HCT116 (cell line): ENCODE results near the gene CELA2A. TPM values are rescaled to one million over a fixed set of nuclear protein-coding genes. Genes with fewer than 3 reads are reported as not detected.
A peak's percentile ranks its signal among the peaks of the same experiment; 100 is the strongest.

ENCODE experiments used
- ATAC-seq: fragments of 200-7000 bp; cut with Tn5 transposase; 2 replicates; pipeline ENCODE4 v1.9.1; 2020; ENCODE audit warnings: mild to moderate bottlenecking, moderate library complexity
- BruUV-seq: library from RNA; stranded (reverse); fragments of 400-500 nt; replicated peaks from 2 replicates; lab custom pipeline; 2021; lab: Mats Ljungman, UMichigan
- CTCF ChIA-PET: fragments of 300-600 bp; sonication (Branson Sonifier 250); formaldehyde crosslinking; loops from one replicate; lab custom pipeline; 2021; ENCODE audit warnings: antibody characterized with exemption; lab: Charles Lee
- POLR2A ChIA-PET: fragments of 300-600, 350-600 bp; sonication (Branson Sonifier 250); formaldehyde crosslinking; loops from one replicate; lab custom pipeline; 2021; ENCODE audit warnings: antibody characterized with exemption; lab: Charles Lee
- RAD21 ChIA-PET, 2 experiments: fragments of 300-600 bp; sonication (Branson Sonifier 250); formaldehyde crosslinking; loops; one replicate each; lab custom pipeline; 2023; ENCODE audit warnings: low total read pairs in 2 of 2; ENCODE audit not compliant: uncharacterized antibody in 2 of 2, unreplicated experiment in 2 of 2, low non-redundant PET in 1 of 2; lab: Charles Lee
- DNase-seq: peaks from one replicate; pipeline ENCODE4 v3.0.0-alpha.2; 2010; ENCODE audit warnings: low read depth, low spot score
- H2AFZ ChIP-seq: fragments of 200-600 bp; shearing (Covaris generic), sonication (generic); 2 replicates; pipeline ENCODE4 v1.6.1; 2017; ENCODE audit warnings: low read depth, mixed run types, mixed read lengths, antibody characterized with exemption, low read length; ENCODE audit not compliant: poor library complexity, severe bottlenecking
- H3K27ac ChIP-seq: 2 replicates; pipeline ENCODE4 v1.5.1; 2012; ENCODE audit warnings: low read depth, low read length
- H3K27me3 ChIP-seq: fragments of 200-600 bp; sonication (generic); 2 replicates; pipeline ENCODE4 v1.6.1; 2016; ENCODE audit warnings: mixed run types, low read length, mixed read lengths; ENCODE audit not compliant: insufficient read depth
- H3K36me3 ChIP-seq, 2 experiments: fragments of 200-500 bp in 1 of 2; fragments of 200-600 bp in 1 of 2; sonication (Bioruptor generic) in 1 of 2; sonication (generic) in 1 of 2; 2 replicates each; pipeline versions ENCODE4 v1.5.1 to v1.6.1; 2014 to 2016; ENCODE audit warnings: low read length in 2 of 2, inconsistent platforms in 1 of 2, mixed read lengths in 1 of 2, mixed run types in 1 of 2; ENCODE audit not compliant: insufficient read depth in 2 of 2, control insufficient read depth in 1 of 2
- H3K4me1 ChIP-seq, 2 experiments: fragments of 200-600 bp in 1 of 2; sonication (generic) in 1 of 2; 2 replicates each; pipeline versions ENCODE4 v1.5.1 to v1.6.1; 2012 to 2017; ENCODE audit warnings: low read length in 2 of 2, inconsistent platforms in 1 of 2, mild to moderate bottlenecking in 1 of 2, mixed read lengths in 1 of 2, mixed run types in 1 of 2, moderate library complexity in 1 of 2; ENCODE audit not compliant: insufficient read depth in 2 of 2, control insufficient read depth in 1 of 2
- H3K4me2 ChIP-seq: fragments of 200-600 bp; sonication (generic); 2 replicates; pipeline ENCODE4 v1.6.1; 2017; ENCODE audit warnings: mixed run types, low read length, mixed read lengths
- H3K4me3 ChIP-seq, 2 experiments: fragments of 200-600 bp in 1 of 2; sonication (generic) in 1 of 2; replicated peaks in 1 of 2; 2 replicates each; pipeline ENCODE4 v1.5.1; 2011 to 2016; ENCODE audit warnings: low read length in 2 of 2, control low read depth in 1 of 2, low read depth in 1 of 2, mild to moderate bottlenecking in 1 of 2, mixed read lengths in 1 of 2, mixed run types in 1 of 2
- H3K79me2 ChIP-seq: fragments of 200-600 bp; sonication (generic); 2 replicates; pipeline ENCODE4 v1.6.1; 2017; ENCODE audit warnings: mild to moderate bottlenecking, mixed run types, low read length, moderate library complexity, mixed read lengths; ENCODE audit not compliant: insufficient read depth
- H3K9ac ChIP-seq: fragments of 200-600 bp; sonication (generic); 2 replicates; pipeline ENCODE4 v1.6.1; 2016; ENCODE audit warnings: low read length, mixed read lengths
- H3K9me2 ChIP-seq: fragments of 200-600 bp; sonication (generic), shearing (Covaris generic); 2 replicates; pipeline ENCODE4 v1.6.1; 2017; ENCODE audit warnings: mixed run types, mild to moderate bottlenecking, moderate library complexity; ENCODE audit not compliant: insufficient read depth
- H3K9me3 ChIP-seq, 2 experiments: fragments of 200-500 bp in 1 of 2; fragments of 200-600 bp in 1 of 2; sonication (Bioruptor generic) in 1 of 2; sonication (generic) in 1 of 2; 2 replicates each; pipeline ENCODE4 v1.6.1; 2014 to 2017; ENCODE audit warnings: low read length in 2 of 2, mixed read lengths in 2 of 2, inconsistent platforms in 1 of 2, low read depth in 1 of 2, mild to moderate bottlenecking in 1 of 2, mixed run types in 1 of 2, moderate library complexity in 1 of 2; ENCODE audit not compliant: control insufficient read depth in 1 of 2, insufficient read depth in 1 of 2
- H4K20me1 ChIP-seq: fragments of 200-600 bp; sonication (generic), shearing (Covaris generic); 2 replicates; pipeline ENCODE4 v1.6.1; 2017; ENCODE audit warnings: mixed run types, mild to moderate bottlenecking, moderate library complexity; ENCODE audit not compliant: insufficient read depth
- CEBPB ChIP-seq: IDR thresholded peaks from 2 replicates; pipeline ENCODE4 v1.6.1; 2012; ENCODE audit warnings: low read depth
- EGR1 ChIP-seq: IDR thresholded peaks from 2 replicates; pipeline ENCODE4 v1.6.1; 2012; ENCODE audit warnings: low read depth
- ELF1 ChIP-seq: IDR thresholded peaks from 2 replicates; pipeline ENCODE4 v1.6.1; 2012; ENCODE audit warnings: low read depth, borderline replicate concordance
- EZH2phosphoT487 ChIP-seq: fragments of 200-600 bp; IDR thresholded peaks from 2 replicates; pipeline ENCODE4 v1.6.1; 2018; ENCODE audit warnings: antibody characterized with exemption, borderline replicate concordance
- POLR2A ChIP-seq: IDR thresholded peaks from 2 replicates; pipeline ENCODE4 v1.7.0; 2011; ENCODE audit warnings: borderline replicate concordance; ENCODE audit not compliant: insufficient read depth, insufficient read length; ENCODE audit errors: extremely low read depth
- POLR2AphosphoS5 ChIP-seq: IDR thresholded peaks from 2 replicates; pipeline ENCODE4 v1.6.1; 2011; ENCODE audit warnings: mild to moderate bottlenecking, low read depth, low read length, moderate library complexity
- SP1 ChIP-seq: IDR thresholded peaks from 2 replicates; pipeline ENCODE4 v1.6.1; 2012; ENCODE audit warnings: low read depth
- TCF7L2 ChIP-seq: IDR thresholded peaks from 2 replicates; pipeline ENCODE4 v1.7.0; 2011; ENCODE audit warnings: borderline replicate concordance, inconsistent platforms; ENCODE audit not compliant: insufficient read depth, insufficient read length; ENCODE audit errors: extremely low read depth
- ZFX ChIP-seq: fragments of 450-650 bp; IDR thresholded peaks from 2 replicates; pipeline ENCODE4 v1.6.1; 2017
- ZNF274 ChIP-seq: fragments of 200-500 bp; sonication (Bioruptor generic); IDR thresholded peaks from 2 replicates; pipeline ENCODE4 v1.6.1; 2014; ENCODE audit warnings: mild to moderate bottlenecking, low read depth, low read length, inconsistent platforms
- intact Hi-C: fragments of 100-400 bp; cut with micrococcal nuclease; formaldehyde crosslinking; loops from 2 replicates; pipeline ENCODE4 v1.10.0; 2022
- total RNA-seq: library from RNA; stranded (reverse); gene quantifications from one replicate; pipeline ENCODE4 v1.2.1, GENCODE V29; 2021; ENCODE audit not compliant: unreplicated experiment
- TF ChIP-seq, protein P1 (sequence below): IDR thresholded peaks from 2 replicates; pipeline ENCODE4 v1.6.1; 2012; ENCODE audit warnings: low read depth
- TF ChIP-seq, protein P2 (sequence below), 3 experiments: fragments of 200-600 bp in 1 of 3; sonication (generic) in 1 of 3; IDR thresholded peaks in 2 of 3; conservative IDR thresholded peaks in 1 of 3; 2 replicates each; pipeline ENCODE4 v1.5.1; 2012 to 2017; ENCODE audit warnings: low read depth in 2 of 3, low read length in 2 of 3, antibody characterized with exemption in 1 of 3, borderline replicate concordance in 1 of 3, control low read depth in 1 of 3, mild to moderate bottlenecking in 1 of 3, mixed read lengths in 1 of 3, mixed run types in 1 of 3, moderate library complexity in 1 of 3; ENCODE audit not compliant: insufficient read depth in 1 of 3
- TF ChIP-seq, protein P3 (sequence below): IDR thresholded peaks from 2 replicates; pipeline ENCODE4 v1.6.1; 2012

Gene CELA2A
- total RNA-seq, 1 experiment from 2014 or later: 1.6 TPM

DNA sequence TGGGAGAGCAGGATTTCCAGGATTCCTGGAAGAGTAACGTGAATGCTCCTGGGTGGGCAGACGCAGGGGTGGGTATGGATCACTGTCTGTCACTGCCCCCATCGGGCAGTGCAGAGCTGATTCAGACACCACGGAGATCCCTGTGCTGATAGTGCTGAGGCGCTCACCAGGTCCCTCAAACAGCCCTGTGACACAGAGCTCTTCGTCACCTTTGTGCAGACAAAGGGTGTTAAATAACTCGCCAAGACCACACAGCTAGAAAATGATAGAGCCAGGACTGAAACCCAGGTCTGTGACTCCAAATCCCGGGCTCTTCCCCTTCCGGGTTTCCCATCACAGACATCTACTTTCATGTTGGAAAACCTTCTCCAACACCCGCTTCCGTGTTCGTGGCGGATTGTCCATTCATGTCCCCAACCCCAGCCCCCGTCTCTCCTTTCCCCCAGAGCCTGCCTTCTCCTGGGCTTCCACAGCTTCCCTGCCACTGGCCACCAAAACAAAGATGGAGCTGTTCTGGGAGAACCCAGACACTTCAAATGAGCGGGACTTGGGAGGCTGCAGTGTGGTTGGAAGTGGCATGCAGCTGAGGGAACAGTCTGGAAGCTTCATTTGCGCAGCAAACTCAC is 44.2 kb upstream of the CELA2A start:
- intact Hi-C loops: no loop called here
- RAD21 ChIA-PET: no interaction called here
- DNase-seq: no peak
- ATAC-seq: no peak
- H2AFZ ChIP-seq: no peak overlapping the region
- peak overlapping the region; percentile 98; the same call in 1 of the 2 replicates for H3K4me2 ChIP-seq
- H3K27me3 ChIP-seq: no peaks in the 10 kb centered on the region
- POLR2A ChIA-PET: no interaction called here
- TF ChIP-seq TCF7L2 (no peak), EZH2phosphoT487 (no peak), ZNF274 (no peak), SP1 (no peak), EGR1 (no peak), CEBPB (no peak), ZFX (no peak), POLR2A (no peak), ELF1 (no peak), POLR2AphosphoS5 (no peak)
- TF ChIP-seq, protein P1, sequence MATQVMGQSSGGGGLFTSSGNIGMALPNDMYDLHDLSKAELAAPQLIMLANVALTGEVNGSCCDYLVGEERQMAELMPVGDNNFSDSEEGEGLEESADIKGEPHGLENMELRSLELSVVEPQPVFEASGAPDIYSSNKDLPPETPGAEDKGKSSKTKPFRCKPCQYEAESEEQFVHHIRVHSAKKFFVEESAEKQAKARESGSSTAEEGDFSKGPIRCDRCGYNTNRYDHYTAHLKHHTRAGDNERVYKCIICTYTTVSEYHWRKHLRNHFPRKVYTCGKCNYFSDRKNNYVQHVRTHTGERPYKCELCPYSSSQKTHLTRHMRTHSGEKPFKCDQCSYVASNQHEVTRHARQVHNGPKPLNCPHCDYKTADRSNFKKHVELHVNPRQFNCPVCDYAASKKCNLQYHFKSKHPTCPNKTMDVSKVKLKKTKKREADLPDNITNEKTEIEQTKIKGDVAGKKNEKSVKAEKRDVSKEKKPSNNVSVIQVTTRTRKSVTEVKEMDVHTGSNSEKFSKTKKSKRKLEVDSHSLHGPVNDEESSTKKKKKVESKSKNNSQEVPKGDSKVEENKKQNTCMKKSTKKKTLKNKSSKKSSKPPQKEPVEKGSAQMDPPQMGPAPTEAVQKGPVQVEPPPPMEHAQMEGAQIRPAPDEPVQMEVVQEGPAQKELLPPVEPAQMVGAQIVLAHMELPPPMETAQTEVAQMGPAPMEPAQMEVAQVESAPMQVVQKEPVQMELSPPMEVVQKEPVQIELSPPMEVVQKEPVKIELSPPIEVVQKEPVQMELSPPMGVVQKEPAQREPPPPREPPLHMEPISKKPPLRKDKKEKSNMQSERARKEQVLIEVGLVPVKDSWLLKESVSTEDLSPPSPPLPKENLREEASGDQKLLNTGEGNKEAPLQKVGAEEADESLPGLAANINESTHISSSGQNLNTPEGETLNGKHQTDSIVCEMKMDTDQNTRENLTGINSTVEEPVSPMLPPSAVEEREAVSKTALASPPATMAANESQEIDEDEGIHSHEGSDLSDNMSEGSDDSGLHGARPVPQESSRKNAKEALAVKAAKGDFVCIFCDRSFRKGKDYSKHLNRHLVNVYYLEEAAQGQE: no peak
- TF ChIP-seq, protein P2, sequence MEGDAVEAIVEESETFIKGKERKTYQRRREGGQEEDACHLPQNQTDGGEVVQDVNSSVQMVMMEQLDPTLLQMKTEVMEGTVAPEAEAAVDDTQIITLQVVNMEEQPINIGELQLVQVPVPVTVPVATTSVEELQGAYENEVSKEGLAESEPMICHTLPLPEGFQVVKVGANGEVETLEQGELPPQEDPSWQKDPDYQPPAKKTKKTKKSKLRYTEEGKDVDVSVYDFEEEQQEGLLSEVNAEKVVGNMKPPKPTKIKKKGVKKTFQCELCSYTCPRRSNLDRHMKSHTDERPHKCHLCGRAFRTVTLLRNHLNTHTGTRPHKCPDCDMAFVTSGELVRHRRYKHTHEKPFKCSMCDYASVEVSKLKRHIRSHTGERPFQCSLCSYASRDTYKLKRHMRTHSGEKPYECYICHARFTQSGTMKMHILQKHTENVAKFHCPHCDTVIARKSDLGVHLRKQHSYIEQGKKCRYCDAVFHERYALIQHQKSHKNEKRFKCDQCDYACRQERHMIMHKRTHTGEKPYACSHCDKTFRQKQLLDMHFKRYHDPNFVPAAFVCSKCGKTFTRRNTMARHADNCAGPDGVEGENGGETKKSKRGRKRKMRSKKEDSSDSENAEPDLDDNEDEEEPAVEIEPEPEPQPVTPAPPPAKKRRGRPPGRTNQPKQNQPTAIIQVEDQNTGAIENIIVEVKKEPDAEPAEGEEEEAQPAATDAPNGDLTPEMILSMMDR (IDR thresholded peaks at IDR 0.05 in 2 of 3, conservative IDR thresholded peaks at IDR 0.05 in 1 of 3; ENCODE audit: borderline replicate concordance in 1 of 3, insufficient read depth in 1 of 3, low read depth in 2 of 3, low read length in 2 of 3): no peak
- TF ChIP-seq, protein P3, sequence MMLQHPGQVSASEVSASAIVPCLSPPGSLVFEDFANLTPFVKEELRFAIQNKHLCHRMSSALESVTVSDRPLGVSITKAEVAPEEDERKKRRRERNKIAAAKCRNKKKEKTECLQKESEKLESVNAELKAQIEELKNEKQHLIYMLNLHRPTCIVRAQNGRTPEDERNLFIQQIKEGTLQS: no peak
- TF ChIP-seq, all 23 proteins: peak for 0
- no peak overlapping the region for H3K9ac ChIP-seq
- CTCF ChIA-PET: no interaction called here
- no peaks in the 10 kb centered on the region for H3K9me2 ChIP-seq
- no peak overlapping the region for H3K27ac ChIP-seq
- H3K4me1 ChIP-seq: peaks cover 13 to 78% of the 10 kb centered on the region in 2 experiments
- no peaks in the 10 kb centered on the region; the same call in 1 of the 2 replicates for H4K20me1 ChIP-seq
- no TSS peak for BruUV-seq
- peaks cover 0 to 19% of the 10 kb centered on the region in 2 experiments; a peak in 1 of 4 replicates for H3K36me3 ChIP-seq
- no peak overlapping the region for H3K4me3 ChIP-seq
- H3K79me2 ChIP-seq: peaks cover 76% of the 10 kb centered on the region
- H3K9me3 ChIP-seq: no peaks in the 10 kb centered on the region
